ENCODE measurements around the gene KDM2A.
A peak's percentile ranks its signal among the peaks of the same experiment; 100 is the strongest.

Gene KDM2A

DNA sequence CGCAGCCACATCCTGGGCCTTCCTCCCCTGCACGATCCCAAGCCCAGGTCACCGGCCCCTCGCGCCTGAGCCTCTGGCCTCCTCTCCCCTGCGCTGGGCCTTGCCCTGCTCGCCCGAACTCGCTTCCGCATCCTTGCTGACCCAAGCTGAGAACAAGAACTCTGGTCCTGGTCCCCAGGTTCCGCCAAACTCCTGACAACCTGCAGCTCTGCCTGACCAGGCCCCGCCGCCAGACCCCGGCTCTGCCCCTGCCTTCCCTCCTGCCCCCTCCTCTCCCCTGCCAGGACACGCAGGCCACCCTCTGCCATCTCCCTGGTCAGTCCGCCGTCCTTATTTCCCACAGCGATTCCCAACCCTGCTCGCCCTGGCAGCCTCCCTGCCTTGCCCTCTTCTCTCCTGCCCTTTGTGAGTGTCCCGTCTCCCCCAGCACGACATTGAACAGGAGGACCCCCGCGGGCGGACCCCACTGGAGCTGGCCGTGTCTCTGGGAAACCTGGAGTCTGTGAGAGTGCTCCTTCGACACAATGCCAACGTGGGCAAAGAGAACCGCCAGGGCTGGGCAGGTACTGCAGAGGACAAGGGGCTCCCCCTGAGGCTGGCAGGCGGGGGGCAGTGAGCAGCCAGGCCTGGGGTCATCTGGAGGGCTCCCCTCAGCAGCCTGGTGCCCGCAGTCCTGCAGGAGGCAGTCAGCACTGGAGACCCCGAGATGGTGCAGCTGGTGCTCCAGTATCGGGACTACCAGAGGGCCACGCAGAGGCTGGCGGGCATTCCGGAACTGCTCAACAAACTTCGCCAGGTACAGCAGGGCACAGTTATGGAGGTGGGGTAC lies 170.8 kb downstream of the KDM2A start (continued):
- TF ChIP-seq ZIC2 (tag by site-specific recombination; IDR thresholded peaks at IDR 0.05) = peak; percentile 11; the same call in 1 of the 2 replicates

DNA sequence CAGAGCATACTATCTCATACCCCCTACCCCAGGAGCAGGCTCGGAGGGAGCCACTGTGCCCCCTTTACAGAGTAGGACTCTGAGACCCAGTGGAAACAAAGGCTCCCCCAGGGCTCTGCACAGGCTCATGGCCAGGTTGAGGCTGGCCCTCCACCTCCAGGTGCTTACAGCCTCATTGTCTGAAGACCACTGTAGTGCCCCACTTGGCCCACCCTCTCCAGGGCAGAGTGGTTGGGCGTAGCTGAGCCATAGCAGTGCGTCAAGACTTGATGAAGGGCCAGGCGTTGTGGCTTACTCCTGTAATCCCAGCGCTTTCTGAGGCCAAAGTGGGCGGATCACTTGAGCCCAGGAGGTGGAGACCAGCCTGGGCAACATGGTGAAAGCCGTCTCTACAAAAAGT lies 171.7 kb downstream of the KDM2A start:
- Histone ChIP-seq H3K27ac (ENCODE audit: extremely low read depth, low read depth, low read length) (no peak overlapping the region), H3K36me3 (ENCODE audit: control insufficient read depth in 2 of 2, insufficient read depth in 1 of 2, low read length in 2 of 2) (peaks cover 6 to 72% of the 10 kb centered on the region in 2 experiments; a peak in 2 of 3 replicates), H3K9me3 (ENCODE audit: control insufficient read depth, insufficient read depth, low read depth, low read length) (no peaks in the 10 kb centered on the region), H3K4me1 (ENCODE audit: control insufficient read depth, insufficient read depth, low read length) (no peaks in the 10 kb centered on the region), H3K4me3 (ENCODE audit: low read depth, low read length) (no peak overlapping the region)
- TF ChIP-seq ZNF664 (tag by site-specific recombination; IDR thresholded peaks at IDR 0.05) (no peak), ZNF600 (tag by site-specific recombination; IDR thresholded peaks at IDR 0.05) (no peak), ZNF501 (tag by site-specific recombination; IDR thresholded peaks at IDR 0.05) (no peak), ZNF561 (tag by site-specific recombination; IDR thresholded peaks at IDR 0.05; ENCODE audit: borderline replicate concordance) (no peak), YY2 (tag by site-specific recombination; IDR thresholded peaks at IDR 0.05) (no peak), ZNF23 (tag by site-specific recombination; IDR thresholded peaks at IDR 0.05; ENCODE audit: borderline replicate concordance) (no peak), ZNF530 (tag by site-specific recombination; IDR thresholded peaks at IDR 0.05; ENCODE audit: low read depth) (no peak), ZBTB7A (tag by site-specific recombination; IDR thresholded peaks at IDR 0.05; ENCODE audit: low read depth) (no peak), ZNF701 (tag by site-specific recombination; IDR thresholded peaks at IDR 0.05) (no peak), ZNF830 (tag by site-specific recombination; IDR thresholded peaks at IDR 0.05; ENCODE audit: low read depth) (no peak)
- TF ChIP-seq, protein P1, sequence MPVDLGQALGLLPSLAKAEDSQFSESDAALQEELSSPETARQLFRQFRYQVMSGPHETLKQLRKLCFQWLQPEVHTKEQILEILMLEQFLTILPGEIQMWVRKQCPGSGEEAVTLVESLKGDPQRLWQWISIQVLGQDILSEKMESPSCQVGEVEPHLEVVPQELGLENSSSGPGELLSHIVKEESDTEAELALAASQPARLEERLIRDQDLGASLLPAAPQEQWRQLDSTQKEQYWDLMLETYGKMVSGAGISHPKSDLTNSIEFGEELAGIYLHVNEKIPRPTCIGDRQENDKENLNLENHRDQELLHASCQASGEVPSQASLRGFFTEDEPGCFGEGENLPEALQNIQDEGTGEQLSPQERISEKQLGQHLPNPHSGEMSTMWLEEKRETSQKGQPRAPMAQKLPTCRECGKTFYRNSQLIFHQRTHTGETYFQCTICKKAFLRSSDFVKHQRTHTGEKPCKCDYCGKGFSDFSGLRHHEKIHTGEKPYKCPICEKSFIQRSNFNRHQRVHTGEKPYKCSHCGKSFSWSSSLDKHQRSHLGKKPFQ (tag by site-specific recombination; IDR thresholded peaks at IDR 0.05) = no peak
- TF ChIP-seq, protein P2, sequence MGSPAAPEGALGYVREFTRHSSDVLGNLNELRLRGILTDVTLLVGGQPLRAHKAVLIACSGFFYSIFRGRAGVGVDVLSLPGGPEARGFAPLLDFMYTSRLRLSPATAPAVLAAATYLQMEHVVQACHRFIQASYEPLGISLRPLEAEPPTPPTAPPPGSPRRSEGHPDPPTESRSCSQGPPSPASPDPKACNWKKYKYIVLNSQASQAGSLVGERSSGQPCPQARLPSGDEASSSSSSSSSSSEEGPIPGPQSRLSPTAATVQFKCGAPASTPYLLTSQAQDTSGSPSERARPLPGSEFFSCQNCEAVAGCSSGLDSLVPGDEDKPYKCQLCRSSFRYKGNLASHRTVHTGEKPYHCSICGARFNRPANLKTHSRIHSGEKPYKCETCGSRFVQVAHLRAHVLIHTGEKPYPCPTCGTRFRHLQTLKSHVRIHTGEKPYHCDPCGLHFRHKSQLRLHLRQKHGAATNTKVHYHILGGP (tag by site-specific recombination; IDR thresholded peaks at IDR 0.05) = no peak
- TF ChIP-seq, protein P3, sequence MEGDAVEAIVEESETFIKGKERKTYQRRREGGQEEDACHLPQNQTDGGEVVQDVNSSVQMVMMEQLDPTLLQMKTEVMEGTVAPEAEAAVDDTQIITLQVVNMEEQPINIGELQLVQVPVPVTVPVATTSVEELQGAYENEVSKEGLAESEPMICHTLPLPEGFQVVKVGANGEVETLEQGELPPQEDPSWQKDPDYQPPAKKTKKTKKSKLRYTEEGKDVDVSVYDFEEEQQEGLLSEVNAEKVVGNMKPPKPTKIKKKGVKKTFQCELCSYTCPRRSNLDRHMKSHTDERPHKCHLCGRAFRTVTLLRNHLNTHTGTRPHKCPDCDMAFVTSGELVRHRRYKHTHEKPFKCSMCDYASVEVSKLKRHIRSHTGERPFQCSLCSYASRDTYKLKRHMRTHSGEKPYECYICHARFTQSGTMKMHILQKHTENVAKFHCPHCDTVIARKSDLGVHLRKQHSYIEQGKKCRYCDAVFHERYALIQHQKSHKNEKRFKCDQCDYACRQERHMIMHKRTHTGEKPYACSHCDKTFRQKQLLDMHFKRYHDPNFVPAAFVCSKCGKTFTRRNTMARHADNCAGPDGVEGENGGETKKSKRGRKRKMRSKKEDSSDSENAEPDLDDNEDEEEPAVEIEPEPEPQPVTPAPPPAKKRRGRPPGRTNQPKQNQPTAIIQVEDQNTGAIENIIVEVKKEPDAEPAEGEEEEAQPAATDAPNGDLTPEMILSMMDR (tag by site-specific recombination; IDR thresholded peaks at IDR 0.05) = no peak
- POLR2A ChIA-PET = no interaction called here
- CTCF ChIA-PET = no interaction called here

DNA sequence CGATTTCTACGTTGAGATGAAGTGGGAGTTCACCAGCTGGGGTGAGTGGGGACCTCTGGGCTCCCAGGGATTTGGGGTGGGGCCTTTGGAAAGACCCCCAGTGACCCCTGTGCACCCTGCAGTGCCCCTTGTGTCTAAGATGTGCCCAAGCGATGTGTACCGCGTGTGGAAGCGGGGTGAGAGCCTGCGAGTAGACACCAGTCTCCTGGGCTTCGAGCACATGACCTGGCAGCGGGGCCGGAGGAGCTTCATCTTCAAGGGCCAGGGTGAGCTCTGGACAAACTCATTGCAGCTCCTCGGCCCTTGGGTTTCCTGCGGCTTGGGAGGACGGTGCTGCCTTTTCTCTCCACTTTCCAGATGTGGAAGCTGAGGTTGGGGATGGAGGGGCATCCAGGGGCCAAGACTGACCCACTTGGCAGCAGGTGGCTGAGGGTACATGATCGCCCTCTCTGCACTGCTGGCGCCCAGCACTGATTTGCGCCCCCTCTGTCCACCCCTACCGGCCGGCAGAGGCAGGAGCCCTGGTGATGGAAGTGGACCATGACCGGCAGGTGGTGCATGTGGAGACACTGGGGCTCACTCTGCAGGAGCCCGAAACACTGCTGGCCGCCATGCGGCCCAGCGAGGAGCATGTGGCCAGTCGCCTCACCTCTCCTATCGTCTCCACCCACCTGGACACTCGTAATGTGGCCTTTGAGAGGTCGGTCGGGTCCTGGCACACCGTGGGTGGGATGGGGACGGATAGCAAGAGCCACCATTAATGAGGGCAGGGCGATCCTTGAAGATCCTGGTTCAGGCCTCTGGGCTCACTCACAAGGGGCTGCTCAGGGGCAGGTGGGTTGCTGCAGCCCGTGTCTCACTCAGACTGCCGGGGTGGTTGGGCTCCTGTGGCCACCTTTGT lies 172.7 kb downstream of the KDM2A start:
- Histone ChIP-seq H3K4me3 (ENCODE audit: low read depth, low read length) (no peak overlapping the region), H3K4me1 (ENCODE audit: control insufficient read depth, insufficient read depth, low read length) (no peaks in the 10 kb centered on the region), H3K36me3 (ENCODE audit: control insufficient read depth in 2 of 2, insufficient read depth in 1 of 2, low read length in 2 of 2) (peaks cover 12 to 72% of the 10 kb centered on the region in 2 experiments; a peak in 2 of 3 replicates), H3K9me3 (ENCODE audit: control insufficient read depth, insufficient read depth, low read depth, low read length) (no peaks in the 10 kb centered on the region), H3K27ac (ENCODE audit: extremely low read depth, low read depth, low read length) (no peak overlapping the region)
- CTCF ChIA-PET = no interaction called here
- POLR2A ChIA-PET = interaction anchor here (1.6 kb wide), 1 partner anchor 11 kb away, joined by 5 read pairs; the partner anchor contains the start of gene SSH3
- no peak for TF ChIP-seq ZNF510 (tag by site-specific recombination; IDR thresholded peaks at IDR 0.05; ENCODE audit: insufficient replicate concordance)
- TF ChIP-seq, protein P4, sequence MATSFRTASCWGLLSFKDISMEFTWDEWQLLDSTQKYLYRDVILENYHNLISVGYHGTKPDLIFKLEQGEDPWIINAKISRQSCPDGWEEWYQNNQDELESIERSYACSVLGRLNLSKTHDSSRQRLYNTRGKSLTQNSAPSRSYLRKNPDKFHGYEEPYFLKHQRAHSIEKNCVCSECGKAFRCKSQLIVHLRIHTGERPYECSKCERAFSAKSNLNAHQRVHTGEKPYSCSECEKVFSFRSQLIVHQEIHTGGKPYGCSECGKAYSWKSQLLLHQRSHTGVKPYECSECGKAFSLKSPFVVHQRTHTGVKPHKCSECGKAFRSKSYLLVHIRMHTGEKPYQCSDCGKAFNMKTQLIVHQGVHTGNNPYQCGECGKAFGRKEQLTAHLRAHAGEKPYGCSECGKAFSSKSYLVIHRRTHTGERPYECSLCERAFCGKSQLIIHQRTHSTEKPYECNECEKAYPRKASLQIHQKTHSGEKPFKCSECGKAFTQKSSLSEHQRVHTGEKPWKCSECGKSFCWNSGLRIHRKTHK (tag by site-specific recombination; IDR thresholded peaks at IDR 0.05) = no peak
